Stimulated activated CD4-positive, alpha-beta T cell treated with anti-CD3 and anti-CD28 coated beads, Interleukin-15, amount 100 ng/mL, for 48 hours (primary cell): ENCODE results near the gene LCE2D.
"Not testable (repeated sequence)": the region's sequence is repeated elsewhere in the genome, so short reads cannot be mapped to it uniquely, and the experiment has no call there.

Source experiments
- DNase-seq, 2 donors: peaks; one replicate each; pipeline ENCODE4 v3.0.0-alpha.2; 2020; ENCODE audit warnings: low read depth in 2 of 2

The LCE2D gene

DNA sequence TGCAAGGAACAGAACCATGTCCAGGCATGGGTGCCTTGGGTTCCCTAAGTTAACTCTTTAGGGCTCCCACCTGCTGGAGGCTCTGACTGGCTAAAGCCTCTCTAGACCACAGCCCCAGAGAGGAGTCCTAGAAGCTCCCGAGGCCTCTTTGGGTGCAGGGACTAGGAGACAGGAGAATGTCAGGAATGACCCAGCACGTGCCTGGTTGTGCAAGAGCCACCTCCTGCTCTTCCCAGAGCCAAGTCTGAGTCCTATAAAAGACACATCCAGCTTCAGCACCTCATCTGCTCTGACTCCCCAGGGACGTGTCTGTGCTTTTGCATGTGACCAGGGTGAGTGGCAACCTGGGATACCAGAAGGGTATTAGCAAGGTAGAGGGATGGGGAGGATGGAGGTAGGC, at the start of gene LCE2D:
Gene LCE2D (plus strand): TSS at position 283 of the 400 bp plus-strand sequence. CDS start 726 bp downstream, outside the sequence.
- no peak for DNase-seq

GRCh38 chr1:152613511-152613910, 49.7 kb upstream of the LCE2D start, which contains the start of gene LCE3B:
LCE3B (plus strand) TSS chr1:152613811; CDS start chr1:152613811, 0 bp downstream.
- DNase-seq = no peak

- DNase-seq = no peak
Measured at GRCh38 chr1:152621993-152622392, 41.2 kb upstream of the LCE2D start.

- no peak for DNase-seq
Measured at GRCh38 chr1:152622803-152623202, 40.4 kb upstream of the LCE2D start, which contains the start of gene LCE3A. LCE3A (minus strand) TSS chr1:152623103; CDS start chr1:152623103, 0 bp downstream.

- DNase-seq = peak in 1 of 2 donors; percentile 12
Measured at GRCh38 chr1:152623203-152623844, 39.9 kb upstream of the LCE2D start.

DNA sequence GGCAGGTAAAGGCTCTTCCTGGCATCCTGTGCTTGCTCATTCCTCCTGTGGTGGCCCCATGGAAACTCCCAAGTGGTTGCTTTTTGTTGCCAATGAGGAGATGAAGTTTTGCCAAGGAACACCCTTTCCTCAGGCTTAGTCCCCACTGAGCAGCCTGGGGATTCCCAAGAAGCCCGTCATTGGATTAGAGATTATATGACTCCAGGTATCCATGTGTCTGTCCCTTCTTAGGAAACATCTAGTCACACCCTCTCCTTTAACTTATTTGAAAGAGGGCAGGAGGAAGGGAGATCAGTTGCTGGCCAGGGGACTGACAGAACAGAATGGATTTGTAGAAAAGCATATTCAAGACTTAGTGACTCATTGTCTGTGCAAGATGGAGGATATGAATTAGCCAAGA, 36.4 kb upstream of the LCE2D start:
- no peak for DNase-seq

DNA sequence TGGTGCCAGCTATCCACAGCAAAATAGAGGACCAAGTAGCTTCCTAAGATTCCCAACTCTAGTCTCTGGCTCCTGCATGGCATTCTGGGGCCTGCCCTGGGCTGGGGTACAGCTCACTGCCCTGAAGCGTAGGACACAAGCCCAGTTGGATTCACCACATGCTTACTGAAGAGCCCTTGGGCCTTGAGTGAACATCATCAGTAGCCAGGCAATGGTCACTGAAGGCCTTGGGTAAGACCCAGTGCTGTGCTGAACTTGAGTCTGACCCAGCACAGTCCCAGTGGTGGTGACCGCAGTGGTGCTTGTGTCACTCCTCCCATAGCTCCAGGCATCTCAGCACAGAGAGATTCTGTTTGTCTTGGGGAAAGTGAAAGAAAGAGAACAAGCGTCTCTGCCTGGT, 32.6 kb upstream of the LCE2D start:
- no peak for DNase-seq

DNA sequence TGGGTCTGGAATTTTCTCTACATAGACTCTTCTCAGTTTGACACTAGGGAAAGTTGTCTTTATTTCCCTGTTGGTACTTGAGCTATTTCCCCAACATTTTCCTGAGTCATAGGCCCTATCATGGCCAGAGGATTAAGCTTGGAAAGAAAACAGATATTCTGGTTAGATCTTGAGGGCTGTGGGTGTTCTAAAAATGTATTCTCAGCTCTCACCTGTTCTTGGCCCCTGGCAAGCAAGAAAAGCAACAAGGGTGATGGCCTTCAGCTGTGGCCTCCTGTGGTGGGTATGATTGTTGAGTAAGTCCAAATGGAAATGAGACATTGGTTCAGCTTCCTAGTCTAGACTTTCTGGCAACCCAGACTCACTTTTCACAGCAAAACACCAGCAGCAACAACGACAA, 22.8 kb upstream of the LCE2D start:
- DNase-seq = no peak

- no peak for DNase-seq
Measured at GRCh38 chr1:152643945-152644344, 19.2 kb upstream of the LCE2D start.

GRCh38 chr1:152645146-152645545, 18.0 kb upstream of the LCE2D start:
- no peak for DNase-seq

- DNase-seq = no peak
Measured at GRCh38 chr1:152646656-152647055, 16.5 kb upstream of the LCE2D start.

DNA sequence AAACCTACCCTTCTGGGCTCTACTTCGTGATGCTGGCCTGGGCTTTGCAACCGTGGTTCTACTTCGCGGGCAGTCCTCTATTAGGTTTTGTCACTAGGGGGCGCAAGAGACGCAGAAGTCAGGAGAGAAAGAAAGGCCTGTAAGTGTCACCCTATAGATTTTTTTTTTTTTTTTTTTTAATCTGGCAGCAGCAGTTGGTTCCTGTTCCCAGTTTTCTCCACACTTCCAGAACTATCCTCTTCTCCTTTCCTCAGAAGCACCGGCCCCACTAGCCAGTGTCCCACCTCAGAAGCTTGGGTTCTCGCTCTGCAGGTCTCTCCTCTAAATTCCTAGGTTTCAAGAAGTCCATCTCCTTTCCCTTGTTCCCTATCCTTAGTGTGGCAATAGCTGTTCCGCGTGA, 9.1 kb upstream of the LCE2D start:
- DNase-seq = peak; percentile 21 to 52

GRCh38 chr1:152656459-152656858, 6.7 kb upstream of the LCE2D start:
- no peak for DNase-seq

DNA sequence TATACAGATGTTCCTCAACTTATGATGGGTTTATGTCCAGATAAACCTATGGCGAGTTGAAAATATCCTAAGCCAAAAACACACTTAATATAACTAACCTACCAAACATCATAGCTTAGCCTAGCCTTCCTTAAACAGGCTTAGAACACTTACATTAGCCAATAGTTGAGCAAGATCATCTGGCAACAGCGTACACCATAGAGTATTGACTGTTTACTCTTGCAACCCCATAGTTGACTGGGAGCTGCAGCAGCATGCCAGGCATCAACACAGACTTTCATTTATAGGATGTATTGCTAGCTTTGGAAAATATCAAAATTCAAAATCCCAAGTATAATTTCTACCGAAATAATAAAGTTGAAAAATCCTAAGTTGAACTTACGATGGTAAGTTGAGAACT, 5.5 kb upstream of the LCE2D start:
- DNase-seq = no peak

- no peak for DNase-seq
Measured at GRCh38 chr1:152658649-152659048, 4.5 kb upstream of the LCE2D start.

DNA sequence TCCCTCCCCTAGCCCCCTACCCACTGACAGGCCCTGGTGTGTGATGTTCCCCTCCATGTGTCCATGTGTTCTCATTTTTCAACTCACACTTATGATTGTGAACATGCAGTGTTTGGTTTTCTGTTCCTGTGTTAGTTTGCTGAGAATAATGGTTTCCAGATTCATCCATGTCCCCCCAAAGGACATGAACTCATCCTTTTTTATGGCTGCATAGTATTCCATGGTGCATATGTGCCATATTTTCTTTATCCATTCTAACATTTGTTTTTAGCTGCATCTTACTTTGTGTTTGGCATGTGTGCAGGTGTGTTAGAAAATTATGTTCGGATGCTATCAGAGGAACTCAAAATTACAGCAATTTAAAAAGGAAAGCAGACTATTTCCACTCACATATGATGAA, 3.0 kb downstream of the LCE2D start:
- not testable (repeated sequence) for DNase-seq

DNA sequence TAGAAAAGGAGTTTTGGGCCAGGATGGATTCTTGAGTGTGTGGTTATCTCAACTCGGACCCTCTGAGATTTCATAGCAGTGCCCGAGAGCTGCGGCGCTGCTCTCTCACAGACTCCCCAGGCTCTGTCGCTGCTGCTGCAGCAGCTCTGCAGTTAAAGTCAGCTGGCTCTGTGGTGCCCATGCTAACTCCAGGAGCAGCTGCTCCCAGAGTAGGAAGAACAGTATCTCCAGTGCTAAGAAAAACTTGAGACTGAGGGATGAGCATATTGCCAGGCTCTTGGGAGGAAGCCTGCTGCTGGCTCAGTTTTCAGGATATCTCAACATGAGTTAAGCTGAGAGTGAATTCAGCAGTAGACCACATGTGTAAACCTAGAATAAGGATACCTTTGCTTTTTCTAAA, 4.5 kb downstream of the LCE2D start:
- DNase-seq = no peak

- DNase-seq = no peak
Measured at GRCh38 chr1:152673016-152673415, 9.8 kb downstream of the LCE2D start.

DNA sequence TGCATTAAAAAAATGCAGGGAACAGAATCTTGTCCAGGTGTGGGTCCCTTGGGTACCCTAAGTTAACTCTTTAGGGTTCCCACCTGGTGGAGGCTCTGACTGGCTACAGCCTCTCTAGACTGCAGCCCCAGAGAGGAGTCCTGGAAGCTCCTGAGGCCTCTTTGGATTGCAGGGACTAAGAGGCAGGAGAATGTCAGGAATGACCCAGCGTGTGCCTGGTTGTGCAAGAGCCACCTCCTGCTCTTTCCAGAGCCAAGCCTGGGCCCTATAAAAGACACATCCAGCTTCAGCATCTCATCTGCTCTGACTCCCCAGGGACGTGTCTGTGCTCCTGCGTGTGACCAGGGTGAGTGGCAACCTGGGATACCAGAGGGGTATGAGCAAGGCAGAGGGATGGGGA, 11.8 kb downstream of the LCE2D start, which contains the start of gene LCE2C:
Gene LCE2C (plus strand): TSS at position 297 of the 400 bp plus-strand sequence. CDS start 737 bp downstream, outside the sequence.
- DNase-seq = not testable (repeated sequence)

DNA sequence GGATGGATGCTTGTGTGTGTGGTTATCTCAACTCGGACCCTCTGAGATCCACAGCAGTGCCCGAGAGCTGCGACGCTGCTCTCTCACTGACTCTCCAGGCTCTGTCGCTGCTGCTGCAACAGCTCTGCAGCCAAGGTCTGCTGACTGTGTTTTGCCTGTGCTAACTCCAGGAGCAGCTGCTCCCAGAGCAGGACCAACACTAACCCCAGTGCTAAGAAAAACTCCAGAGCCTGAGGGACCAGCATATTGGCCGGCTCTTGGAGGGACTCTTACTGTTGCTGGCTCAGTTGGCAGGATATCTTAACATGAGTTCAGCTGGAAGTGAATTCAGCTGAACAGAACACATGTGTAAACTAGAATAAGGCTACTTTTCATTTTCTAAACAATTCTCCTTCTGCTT, 16.3 kb downstream of the LCE2D start:
- no peak for DNase-seq

- no peak for DNase-seq
Measured at GRCh38 chr1:152681616-152682015, 18.4 kb downstream of the LCE2D start.

GRCh38 chr1:152683846-152684245, 20.7 kb downstream of the LCE2D start:
- DNase-seq = no peak

- not testable (repeated sequence) for DNase-seq
Measured at GRCh38 chr1:152685823-152686222, 22.6 kb downstream of the LCE2D start, which contains the start of gene LCE2B. LCE2B (plus strand) TSS chr1:152686123; CDS start chr1:152686844, 721 bp downstream.
